NCI-H226 (cell line): ENCODE results near the gene SLC26A8.
A peak's percentile ranks its signal among the peaks of the same experiment; 100 is the strongest.
"Not testable (repeated sequence)": the region's sequence is repeated elsewhere in the genome, so short reads cannot be mapped to it uniquely, and the experiment has no call there.

ENCODE experiments used
- DNase-seq: peaks from one replicate; pipeline ENCODE4 v3.0.0-alpha.2; 2015

Gene SLC26A8

DNA sequence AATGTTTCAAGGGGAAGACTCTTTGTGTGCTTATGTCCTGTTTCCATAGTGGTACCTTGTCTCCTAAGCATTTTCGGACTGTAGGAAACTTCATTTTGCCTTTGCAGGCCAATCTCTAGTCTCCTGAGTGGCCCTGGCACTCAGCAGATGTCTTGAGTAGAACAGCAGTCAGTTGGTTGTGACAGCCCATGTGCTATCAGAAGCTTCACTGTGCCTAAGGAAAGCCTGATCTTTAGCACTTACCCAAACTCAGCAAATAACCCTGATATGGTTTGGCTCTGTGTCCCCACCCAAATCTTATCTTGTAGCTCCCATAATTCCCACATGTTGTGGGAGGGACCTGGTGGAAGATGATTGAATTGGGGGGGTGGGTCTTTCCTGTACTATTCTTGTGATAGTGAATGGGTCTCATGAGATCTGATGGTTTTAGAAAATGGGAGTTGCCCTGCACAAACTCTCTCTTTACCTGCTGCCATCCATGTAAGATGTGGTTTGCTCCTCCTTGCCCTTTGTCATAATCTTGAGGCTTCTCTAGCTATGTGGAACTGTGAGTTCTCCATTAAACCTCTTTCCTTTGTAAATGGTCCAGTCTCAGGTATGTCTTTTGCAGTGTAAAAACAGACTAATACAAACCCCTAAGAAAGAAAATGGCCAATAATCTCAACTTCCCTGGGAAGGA is 87.6 kb downstream of the SLC26A8 start:
- no peak for DNase-seq

DNA sequence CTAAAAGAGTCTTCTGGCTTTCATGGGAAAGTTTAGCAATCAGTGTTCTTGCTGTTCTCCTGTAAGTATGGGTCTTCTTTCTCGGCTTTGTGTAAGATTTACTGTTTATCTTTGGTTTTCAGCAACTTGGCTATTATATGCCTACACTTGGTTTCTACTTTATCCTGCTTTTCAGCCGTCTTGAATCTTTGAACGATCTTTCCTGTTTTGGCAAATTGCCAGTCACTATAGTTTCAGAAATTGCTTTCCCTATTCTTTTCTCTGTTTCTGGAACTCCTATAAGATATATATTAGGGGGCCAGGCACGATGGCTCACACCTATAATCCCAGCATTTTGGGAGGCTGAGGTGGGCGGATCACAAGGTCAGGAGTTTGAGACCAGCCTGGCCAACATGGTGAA is 89.0 kb downstream of the SLC26A8 start:
- DNase-seq, result no peak

DNA sequence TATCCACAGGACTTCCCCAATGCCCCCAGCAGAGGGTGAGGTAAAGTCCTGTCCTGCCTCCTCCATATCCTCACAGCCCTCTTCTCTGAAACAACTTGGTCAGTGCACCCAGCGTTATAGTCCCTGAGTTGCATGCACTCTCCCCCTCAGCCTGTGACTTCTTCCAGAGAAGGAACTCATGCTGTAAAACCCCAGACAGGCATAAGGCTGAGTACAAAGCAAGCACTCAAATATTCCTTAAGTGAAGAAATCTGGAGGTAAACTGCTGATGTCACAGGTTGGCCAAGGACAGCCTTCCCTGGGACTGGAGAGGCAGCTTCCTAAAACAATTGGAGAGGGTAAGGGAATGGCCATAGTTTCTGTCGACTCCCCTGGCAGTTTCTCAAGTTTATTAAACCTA is 90.6 kb downstream of the SLC26A8 start:
- DNase-seq, result no peak

DNA sequence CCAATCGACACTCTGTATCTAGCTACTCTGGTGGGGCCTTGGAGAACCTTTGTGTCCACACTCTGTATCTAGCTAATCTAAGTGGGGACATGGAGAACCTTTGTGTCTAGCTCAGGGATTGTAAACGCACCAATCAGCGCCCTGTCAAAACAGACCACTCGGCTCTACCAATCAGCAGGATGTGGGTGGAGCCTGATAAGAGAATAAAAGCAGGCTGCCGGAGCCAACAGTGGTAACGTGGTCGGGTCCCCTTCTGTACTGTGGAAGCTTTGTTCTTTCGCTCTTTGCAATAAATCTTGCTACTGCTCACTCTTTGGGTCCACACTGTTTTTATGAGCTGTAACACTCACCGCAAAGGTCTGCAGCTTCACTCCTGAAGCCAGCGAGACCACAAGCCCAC is 92.6 kb downstream of the SLC26A8 start:
- DNase-seq, result not testable (repeated sequence)

DNA sequence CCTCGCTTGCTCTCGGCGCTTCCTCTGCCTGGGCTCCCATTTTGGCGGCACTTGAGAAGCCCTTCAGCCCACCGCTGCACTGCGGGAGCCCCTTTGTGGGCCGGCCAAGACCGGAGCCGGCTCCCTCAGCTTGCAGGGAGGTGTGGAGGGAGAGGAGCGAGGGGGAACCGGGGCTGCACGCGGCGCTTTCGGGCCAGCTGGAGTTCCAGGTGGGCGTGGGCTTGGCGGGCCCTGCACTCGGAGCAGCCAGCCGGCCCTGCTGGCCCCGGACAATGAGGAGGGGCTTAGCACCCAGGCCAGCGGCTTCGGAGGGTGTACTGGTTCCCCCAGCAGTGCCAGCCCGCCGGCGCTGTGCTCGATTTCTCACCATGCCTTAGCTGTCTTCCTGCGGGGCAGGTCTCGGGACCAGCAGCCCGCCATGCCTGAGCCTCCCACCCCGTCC is 93.3 kb downstream of the SLC26A8 start:
- DNase-seq, result no peak

DNA sequence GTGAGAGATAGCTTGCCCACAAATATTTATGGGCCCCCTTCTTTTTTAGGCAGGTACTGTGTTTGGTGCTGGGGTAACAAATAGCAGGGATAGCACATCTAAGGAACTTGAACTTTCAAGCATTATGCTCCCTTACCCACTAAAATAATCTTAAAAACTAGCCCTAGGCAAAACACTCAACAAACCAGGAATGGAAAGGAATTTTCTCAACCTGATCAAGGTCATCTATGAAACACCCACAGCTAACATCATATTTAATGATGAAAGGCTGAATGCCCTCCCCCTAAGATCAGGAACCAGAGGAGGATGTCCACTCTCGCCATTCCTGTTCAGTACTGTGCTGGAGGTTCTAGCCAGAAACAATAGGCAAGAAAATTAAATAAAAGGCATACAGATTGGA is 94.8 kb downstream of the SLC26A8 start:
- no peak for DNase-seq

DNA sequence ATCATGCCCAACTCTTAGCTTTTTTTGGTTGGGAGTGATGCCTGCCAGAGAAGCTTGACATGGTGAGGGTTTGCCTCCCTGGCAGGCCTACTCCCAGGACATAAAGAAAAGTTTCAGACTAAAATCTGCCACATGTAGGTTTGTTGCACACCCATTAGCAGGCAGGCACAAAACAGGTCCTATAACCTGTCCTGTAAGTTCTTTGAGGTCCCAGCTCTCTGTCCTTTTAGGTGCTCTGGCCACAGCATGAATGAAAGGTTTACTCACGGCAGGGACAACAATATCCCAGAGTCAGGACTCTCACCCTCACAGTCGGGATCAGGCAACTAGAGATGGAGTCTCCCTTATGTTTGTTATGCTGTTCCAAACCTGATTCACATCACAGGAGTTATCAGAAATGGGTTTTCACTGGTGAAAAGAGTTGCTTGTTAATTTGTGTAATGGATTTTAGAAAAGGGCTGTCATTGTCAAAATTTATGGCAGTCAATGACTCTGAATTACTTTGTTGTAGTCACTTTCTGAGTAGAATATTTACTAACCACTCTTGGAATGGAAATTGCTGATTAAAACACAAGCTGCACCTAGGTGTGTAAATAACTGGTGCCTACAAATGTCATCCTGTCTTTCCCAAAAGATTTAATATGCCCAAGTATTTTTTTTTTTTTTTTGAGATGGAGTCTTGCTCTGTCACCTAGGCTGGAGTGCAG is 97.8 kb downstream of the SLC26A8 start:
- no peak for DNase-seq

DNA sequence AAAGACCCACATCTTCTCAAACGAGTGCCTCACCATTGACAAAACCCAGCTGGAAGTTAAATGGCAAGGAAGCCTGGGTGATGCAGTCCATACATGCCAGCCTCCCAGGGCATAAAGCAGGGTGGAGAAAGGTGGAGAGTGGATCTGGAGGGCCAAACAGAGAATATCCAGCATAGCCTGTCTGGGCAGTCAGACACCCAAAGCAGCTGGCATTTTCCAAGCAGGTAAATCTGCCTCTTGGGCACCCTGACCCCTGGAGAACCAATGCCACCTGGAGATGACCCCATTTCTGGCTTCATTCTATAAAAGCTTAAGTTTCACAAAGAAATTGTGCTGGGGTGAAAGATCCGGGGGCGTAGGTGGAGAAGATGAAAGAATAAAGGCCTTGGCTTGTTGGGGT is 98.5 kb downstream of the SLC26A8 start:
- no peak for DNase-seq

DNA sequence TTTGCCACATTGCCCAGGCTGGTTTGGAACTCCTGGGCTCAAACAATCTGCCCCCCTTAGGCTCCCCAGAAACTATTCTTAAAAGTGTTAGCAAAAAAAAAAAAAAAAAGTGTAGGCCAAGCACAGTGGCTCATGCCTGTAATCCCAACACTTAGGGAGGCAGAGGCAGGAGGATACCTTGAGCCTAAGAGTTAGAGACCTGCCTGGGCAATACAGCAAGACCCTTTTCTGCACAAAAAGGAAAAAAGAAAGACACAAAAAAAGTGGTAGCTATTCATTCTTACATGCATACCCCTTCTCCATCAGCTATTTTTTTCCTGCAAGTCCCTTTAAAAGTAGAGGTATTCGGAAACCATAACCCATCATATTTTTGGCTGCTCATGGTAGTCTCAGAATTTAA is 100.3 kb downstream of the SLC26A8 start:
- no peak for DNase-seq

DNA sequence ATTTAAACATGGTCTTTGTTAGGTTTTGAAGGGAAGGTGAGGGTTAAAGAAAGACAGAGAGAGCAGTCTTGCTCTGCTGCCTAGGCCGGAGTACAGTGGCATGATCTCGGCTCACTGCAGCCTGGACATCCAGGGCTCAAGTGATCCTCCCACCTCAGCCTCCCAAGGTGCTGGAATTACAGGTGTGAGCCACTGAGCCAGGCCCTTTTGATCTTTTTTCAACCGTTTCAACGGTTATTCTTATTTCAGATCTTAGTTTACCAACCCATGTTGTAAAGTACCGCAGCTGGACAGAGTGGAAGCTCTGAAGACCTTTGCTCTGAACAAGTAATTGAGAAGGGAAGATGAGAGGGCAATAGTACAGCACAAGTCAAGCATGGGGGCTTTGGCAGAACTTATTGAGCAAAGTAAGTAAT is 102.3 kb downstream of the SLC26A8 start:
- no peak for DNase-seq

DNA sequence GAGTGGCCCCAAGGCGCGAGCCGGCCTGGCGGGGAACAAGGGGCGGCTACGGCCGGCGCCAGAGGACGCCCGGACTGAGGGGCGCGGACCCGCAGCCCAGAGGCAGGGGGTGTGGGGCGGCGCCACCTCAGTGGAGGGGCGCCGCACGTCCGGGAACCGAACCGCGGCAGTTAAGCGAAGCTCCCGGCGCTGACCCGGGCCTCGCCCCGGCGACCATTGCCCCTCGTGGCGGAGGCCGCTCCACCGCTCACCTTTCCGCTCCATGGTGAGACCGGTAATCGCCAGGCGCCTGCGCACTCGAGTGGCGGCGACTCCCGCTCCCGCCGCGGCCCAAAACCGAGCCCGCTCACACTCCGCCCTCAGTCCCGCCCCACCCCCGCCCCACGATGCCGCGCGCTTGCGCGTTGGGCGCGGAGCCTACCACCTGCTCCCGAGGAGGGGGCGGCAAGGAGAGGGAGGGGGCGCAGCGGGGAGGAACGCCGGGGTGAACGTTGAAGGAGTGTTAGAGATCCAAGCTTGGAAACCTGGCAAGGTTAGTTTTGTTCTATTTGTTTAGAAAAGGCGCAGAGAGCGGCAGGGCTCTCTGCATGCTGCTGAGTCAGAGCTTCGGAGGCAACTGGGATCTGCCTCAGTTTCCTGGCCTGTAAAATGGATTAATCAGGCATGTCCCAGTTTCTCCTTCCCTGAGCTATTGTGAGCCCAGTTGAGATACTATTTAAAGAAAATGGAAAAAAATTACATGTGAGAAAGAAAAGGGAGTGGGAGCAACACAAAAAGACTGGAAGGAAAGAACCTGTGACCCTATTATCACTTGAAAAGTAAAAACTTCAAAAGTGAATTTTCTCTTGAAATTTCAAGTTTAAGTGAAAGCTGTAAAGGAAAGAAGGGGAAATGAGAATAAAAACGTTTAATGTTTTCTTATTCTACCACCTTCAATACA is 103.4 kb downstream of the SLC26A8 start, which contains the start of gene SRPK1:
Gene SRPK1, minus strand, starts transcription at position 306 of the 940 bp plus-strand sequence. Its CDS starts 42 bp downstream, at position 264.
- peak; percentile 79 for DNase-seq

DNA sequence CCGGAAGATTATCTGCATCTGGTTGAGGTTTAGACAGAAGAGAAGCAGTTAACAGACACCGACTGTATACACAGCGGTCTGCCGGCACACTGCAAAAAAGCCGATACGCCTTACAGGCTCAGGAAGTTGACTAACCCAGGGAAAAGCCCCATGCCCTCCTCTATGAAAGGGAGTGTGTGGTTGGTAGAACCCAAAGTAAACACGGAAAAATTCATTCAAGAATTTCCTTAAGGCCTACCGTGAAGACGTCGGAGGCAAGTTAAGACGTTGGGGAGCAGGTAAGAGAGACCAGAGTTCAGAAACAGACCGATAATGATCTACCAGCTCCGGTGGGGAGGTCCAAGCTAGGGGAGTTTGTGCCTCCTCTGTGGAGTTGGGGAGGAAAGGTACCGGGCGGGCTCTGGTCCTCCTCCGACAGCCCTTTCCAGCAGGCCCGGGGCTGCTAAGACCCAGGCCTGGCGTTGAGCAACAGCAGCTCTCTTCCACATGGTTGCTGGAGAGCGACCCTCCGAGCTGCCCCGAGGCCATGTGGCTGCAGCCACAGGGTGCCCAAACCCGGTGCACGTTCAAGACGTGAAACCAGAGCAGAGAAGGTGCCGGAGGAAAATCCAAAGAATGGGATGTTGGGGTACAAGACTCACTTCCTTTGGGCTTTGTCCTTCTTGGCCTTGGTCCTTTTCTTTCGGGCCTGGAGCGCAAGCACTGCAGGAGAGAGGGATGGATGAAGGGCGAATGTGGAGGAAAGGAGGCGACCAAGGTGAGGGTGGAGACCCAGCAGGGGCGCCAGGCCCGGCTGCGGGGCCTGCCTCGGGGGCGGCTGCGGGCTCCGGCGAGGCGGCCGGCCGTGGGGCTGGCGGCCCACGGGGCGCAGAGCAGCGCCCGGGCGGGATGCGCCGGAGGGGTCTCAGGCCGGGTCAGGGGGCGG is 104.4 kb downstream of the SLC26A8 start:
- DNase-seq, result peak; percentile 55

DNA sequence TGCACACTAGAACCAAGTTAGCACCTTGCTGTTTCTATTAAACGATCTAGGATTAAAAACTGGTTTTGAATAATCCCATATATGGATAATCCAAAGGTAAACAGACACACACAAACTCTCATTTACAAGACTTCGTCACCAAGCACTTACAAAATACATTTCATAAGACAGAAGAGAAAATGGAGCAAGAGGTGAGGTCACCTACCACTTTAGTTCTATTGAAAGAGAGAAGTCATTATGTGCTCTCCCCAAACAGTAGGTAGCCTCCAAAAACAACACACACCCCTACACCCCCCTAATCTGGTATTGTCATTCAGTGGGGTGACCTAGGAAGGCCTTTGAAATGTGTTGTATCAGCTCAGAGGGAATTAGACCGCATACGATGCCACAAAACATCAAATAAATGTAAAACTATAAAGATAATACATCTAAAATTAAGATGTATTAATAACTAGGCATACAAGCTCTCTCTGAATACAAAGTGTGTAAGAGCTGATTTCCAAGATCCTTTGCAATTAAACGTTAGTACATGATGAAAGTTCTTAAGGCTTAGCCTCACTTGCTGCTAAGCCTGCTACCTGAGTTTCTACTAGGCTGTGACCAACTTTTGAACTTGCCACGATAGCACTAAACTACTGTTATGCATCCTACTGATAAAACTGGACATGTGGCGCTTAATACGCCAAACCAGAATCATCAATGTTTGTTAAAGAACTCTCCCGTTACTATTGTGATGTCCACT is 105.2 kb downstream of the SLC26A8 start:
- DNase-seq, result no peak

DNA sequence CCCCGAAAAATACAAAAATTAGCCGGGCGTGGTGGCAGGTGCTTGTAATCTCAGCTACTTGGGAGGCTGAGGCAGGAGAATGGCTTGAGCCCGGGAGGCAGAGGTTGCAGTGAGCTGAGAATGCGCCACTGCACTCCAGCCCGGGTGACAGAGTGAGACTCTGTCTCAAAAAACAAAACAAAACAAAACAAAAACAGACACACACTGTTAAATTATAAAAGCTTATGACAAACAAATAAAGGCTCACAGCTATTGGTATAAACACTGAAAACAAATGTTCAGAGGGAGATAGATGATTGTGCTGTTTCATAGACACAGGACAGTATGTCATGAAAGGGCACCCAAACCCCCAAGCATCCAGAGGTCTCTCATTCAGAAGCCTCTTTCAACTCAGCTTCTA is 107.5 kb downstream of the SLC26A8 start:
- DNase-seq, result not testable (repeated sequence)

DNA sequence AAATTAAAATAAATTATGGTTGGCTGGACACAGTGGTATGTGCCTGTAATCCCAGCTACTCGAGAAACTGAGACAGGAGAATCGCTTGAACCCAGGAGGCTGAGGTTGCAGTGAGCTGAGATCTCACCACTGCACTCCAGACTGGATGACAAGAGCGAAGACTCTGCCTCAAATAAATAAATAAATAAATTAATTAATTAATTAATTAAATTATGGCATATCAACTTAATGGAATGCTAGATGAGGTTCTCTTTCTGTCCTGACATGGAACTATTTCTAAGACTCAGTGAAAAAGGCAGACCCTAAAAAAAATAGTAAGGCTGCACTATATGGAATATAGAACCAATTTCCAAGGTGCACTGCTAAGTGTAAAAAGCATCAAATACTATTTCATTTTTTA is 108.4 kb downstream of the SLC26A8 start:
- DNase-seq, result no peak

DNA sequence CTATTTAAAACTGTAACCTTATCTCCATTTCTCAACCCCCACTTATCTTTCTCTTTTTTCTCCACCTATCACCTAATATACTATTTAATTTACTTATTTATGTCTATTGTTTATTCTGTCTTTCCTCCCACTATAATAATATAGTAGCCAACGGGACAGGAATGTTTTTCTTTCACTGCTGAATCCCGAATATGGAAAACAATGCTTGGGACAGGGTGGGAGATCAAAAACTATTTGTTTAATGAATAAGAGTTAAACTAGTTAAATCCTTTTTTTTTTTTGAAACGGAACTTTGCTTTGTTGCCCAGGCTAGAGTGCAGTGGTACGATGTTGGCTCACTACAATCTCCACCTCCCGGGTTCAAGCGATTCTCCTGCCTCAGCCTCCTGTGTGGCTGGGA is 109.9 kb downstream of the SLC26A8 start:
- DNase-seq, result no peak

DNA sequence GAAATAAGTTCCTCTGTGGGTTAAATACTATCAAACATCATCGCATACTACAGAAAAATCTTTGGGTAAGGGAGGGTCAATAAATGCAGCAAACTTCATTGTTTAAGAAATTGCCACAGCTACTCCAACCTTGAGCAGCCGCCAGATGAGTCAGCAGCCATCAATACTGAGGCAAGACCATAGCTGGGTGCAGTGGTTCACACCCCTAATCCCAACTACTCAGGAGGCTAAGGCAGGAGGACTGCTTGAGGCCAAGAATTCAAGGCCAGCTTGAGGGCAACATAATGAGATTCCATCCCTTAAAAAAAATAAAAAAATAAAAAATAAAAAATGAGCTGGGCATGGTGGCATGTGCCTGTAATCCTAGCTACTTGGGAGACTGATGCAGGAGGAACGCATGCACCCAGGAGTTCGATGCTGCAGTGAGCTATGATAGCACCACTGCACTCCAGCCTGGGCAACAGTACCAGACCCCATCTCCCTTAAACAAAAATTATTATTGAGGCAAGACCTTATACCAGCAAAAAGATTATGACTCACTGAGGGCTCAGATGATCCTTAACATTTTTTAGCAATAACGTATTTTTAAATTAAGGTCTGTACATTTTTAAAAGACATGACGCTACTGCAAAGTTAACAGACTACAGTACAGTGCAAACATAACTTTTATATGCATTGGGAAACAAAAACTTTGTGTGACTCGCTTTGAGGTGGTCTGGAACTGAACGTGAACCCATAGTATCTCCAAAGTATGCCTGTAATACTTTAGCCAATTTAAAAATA is 112.4 kb downstream of the SLC26A8 start:
- DNase-seq, result no peak

DNA sequence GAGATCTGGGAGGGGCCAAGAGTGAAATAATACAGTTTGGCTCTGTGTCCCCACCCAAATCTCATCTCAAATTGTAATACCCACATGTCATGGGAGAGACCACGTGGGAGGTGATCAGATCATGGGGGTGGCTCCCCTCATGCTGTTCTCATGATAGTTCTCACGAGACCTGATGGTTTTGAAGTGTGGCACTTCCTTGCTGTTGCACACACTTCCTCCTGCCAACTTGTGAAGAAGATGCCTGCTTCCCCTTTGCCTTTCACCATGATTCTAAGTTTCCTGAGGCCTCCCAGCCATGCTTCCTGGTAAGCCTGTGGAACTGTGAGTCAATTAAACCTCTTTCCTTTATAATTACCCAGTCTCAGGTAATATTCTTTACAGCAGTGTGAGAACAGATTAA is 114.9 kb downstream of the SLC26A8 start:
- not testable (repeated sequence) for DNase-seq

DNA sequence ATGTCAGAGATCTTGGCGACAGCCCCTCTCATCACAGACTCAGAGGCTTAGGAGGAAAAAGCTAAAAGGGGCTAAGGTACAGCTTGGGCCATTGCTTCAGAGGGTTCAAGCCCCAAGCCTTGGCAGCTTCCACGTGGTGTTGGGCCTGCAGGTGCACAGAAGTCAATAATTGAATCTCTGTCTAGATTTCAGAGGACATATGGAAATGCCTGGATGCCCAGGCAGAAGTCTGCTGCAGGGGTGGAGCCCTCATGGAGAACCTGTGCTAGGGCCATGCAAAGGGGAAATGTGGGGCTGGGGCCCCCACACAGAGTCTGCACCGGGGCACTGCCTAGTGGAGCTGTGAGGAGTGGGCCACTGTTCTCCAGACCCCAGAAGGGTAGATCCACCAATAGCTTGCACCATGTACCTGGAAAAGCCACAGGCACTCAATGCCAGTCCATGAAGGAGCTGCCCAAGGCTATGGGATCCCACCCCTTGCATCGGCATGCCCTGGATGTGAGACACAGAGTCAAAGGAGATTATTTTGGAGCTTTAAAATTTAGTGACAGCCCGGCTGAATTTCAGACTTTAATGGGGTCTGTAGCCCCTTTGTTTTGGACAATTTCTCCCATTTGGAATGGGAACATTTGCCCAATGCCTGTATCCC is 115.6 kb downstream of the SLC26A8 start:
- not testable (repeated sequence) for DNase-seq

DNA sequence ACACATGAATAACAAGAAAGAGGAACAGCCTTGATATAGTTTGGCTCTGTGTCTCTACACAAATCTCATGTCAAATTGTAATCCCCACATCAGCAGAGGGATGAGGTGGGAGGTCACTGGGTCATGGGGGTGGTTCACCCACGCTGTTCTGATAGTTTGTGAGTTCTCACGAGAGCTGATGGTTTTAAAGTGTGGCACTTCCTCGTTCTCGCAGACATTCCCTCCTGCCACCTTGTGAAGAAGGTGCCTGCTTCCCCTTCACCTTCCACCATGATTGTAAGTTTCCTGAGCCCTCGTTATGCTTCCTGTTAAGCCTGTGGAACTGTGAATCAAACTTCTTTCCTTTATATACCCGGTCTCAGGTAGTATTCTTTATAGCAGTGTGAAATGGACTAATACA is 116.7 kb downstream of the SLC26A8 start:
- no peak for DNase-seq
